GM10266 (cell line): ENCODE measurements around the gene TAS2R31.

Experiments used
- DNase-seq: peaks from one replicate; pipeline ENCODE4 v3.0.0; 2012; ENCODE audit errors: extremely low spot score
- CTCF ChIP-seq: IDR thresholded peaks from 2 replicates; pipeline ENCODE4 v1.5.1; 2012; ENCODE audit warnings: mild to moderate bottlenecking, low read depth; ENCODE audit not compliant: control insufficient read depth, insufficient read depth; ENCODE audit errors: missing control alignments

The TAS2R31 gene

GRCh38 chr12:10994307-10994706 lies 36.9 kb downstream of the TAS2R31 start:
- DNase-seq, result no peak
- no peak for TF ChIP-seq CTCF

- no peak for TF ChIP-seq CTCF
- DNase-seq, result no peak
Observed at GRCh38 chr12:10989107-10989506, 42.1 kb downstream of the TAS2R31 start.

GRCh38 chr12:10986812-10987211 lies 44.4 kb downstream of the TAS2R31 start, which contains the start of gene TAS2R50:
TAS2R50 (minus strand) TSS chr12:10986912; CDS start chr12:10986860, 52 bp downstream.
- TF ChIP-seq CTCF, result no peak
- no peak for DNase-seq

- DNase-seq, result no peak
- no peak for TF ChIP-seq CTCF
Observed at GRCh38 chr12:10982244-10982643, 49.0 kb downstream of the TAS2R31 start.
